SU-DHL-6 (cell line): ENCODE results near the gene FSTL3.
"Not testable (repeated sequence)": the region's sequence is repeated elsewhere in the genome, so short reads cannot be mapped to it uniquely, and the experiment has no call there.

Source experiments
- CTCF ChIP-seq: fragments of 200-600 bp; sonication (generic); IDR thresholded peaks from one replicate; pipeline ENCODE4 v1.5.1; 2017; ENCODE audit warnings: antibody characterized with exemption, mild to moderate bottlenecking, low read length, moderate library complexity; ENCODE audit not compliant: insufficient read depth, poor library complexity, severe bottlenecking
- EZH2phosphoT487 ChIP-seq: fragments of 200-600 bp; sonication (generic), shearing (Covaris generic); conservative IDR thresholded peaks from 2 replicates; pipeline ENCODE4 v1.6.1; 2018; ENCODE audit warnings: mild to moderate bottlenecking, antibody characterized with exemption, low read length, moderate library complexity, mixed read lengths

GRCh38 chr19:666985-667573, 9.1 kb upstream of the FSTL3 start:
- TF ChIP-seq CTCF, EZH2phosphoT487: not testable (repeated sequence)
